Fibroblast of skin of right quadriceps (primary cell): ENCODE data around the gene TTK.
"Not testable (repeated sequence)": the region's sequence is repeated elsewhere in the genome, so short reads cannot be mapped to it uniquely, and the experiment has no call there.

Experiments used
- DNase-seq: peaks from one replicate; pipeline ENCODE4 v3.0.0-alpha.2; 2013

TTK gene

GRCh38 chr6:80022803-80023202, 18.4 kb downstream of the TTK start:
- peak; percentile 81 for DNase-seq

DNA sequence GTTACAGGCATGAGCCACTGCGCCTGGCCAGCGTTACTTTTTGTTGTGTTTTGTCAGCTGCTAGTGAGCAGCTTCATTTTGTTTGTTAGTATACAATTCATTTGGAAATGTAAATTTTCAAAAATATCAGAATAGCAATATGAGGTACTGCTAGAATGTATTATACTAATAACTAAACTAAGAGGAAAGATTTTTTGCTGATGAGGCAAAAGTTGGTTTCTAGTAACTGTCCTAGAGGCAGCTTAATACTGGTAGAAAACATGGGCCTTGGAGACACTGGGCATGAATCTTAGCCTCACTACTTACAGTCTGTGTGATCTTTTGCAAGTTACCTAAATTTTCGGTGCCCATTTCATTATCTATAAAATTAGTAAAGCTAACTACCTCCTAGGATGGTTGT, 24.1 kb downstream of the TTK start:
- no peak for DNase-seq

DNA sequence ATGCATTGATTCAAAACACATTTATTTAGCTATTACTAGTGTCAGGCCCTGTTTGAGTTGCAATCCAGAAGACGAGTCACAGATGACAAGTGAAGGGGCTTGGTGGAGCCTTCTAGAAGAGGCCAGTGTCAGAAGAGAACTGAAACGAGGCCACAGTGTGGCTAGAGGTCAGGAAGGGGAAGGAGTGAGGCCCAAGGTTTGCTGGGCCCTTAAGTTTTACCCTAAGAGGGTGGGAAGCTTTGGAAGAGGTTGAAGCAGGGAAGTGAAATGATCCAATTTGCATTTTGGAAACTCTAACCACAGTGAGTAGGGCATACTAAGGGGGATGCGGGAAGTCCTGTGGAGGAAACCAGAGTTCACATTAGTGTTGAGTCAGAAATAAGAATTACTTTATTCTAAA, 25.0 kb downstream of the TTK start:
- DNase-seq: no peak

DNA sequence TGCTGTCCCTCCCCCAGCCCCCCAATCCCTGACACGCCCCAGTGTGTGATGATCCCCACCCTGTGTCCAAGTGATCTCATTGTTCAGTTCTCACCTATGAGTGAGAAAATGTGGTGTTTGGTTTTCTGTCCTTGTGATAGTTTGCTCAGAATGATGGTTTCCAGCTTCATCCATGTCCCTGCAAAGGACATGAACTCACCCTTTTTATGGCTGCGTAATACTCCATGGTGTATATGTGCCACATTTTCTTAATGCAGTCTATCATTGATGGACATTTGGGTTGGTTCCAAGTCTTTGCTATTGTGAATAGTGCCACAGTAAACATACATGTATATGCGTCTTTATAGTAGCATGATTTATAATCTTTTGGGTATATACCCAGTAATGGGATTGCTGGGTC, 43.8 kb downstream of the TTK start:
- not testable (repeated sequence) for DNase-seq

DNA sequence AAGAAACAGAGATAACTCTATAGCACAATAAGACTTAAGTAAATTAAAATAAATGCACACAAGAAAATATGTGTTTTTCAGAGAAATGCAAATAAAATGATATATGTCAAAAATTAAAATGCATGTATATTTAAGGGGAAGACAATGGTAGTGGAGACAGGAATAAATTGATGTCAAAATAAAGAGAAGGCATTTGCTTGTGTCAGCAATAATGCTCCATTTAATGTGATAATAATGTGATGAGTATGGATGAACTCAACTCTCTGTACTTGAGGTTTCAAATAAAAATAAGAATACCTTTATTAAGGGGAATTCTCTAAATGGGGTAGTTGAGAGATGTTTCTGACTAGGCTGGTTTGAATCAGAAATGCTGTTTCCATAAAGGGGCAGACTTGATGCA, 56.3 kb downstream of the TTK start:
- no peak for DNase-seq

GRCh38 chr6:80068146-80068545, 63.7 kb downstream of the TTK start:
- not testable (repeated sequence) for DNase-seq

GRCh38 chr6:80070431-80070830, 66.0 kb downstream of the TTK start:
- not testable (repeated sequence) for DNase-seq

GRCh38 chr6:80077067-80077466, 72.6 kb downstream of the TTK start:
- no peak for DNase-seq

DNA sequence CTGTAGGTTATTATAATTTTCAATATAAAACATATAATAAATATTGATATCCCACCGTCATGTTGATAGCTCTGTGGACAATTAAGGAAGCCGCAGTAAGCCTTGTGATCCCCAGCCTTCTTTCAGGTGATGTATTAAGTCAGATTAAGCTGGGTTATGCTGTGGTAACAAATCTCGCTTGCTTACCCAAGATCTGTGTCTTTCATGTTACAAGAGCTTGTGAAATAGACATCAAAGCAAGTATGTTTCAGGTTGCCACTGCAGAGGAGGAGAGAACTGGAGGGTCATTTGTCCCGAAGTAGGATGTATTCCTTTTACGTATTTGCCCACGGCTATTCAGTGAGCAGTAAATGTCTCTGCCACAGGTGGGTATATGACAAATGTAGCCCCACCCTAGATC, 84.2 kb downstream of the TTK start:
- DNase-seq: no peak

DNA sequence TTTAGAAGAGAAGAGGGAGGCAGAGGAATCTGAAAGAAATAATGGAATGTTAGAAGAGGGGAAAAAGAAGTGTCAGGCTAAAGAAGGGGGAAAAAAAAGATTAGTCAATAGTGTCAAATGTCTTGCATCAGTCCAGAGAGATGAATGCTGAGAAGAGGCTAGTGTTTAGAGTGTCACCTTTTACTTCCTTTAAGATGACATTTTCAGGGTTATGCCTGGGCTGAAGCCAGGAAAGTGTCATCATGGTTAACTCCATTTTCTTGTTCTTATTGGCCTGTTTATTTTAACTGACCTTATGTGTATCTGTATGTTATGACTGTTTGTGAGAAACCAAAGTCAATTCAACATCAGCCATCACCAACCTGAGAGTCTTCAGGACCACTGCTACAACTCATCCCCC, 87.1 kb downstream of the TTK start:
- no peak for DNase-seq
